ENCODE results near the gene MRNIP.
"Not testable (repeated sequence)": the region's sequence is repeated elsewhere in the genome, so short reads cannot be mapped to it uniquely, and the experiment has no call there.

Gene MRNIP

GRCh38 chr5:179840321-179840720 is 18.3 kb downstream of the MRNIP start:
- DNase-seq (ENCODE audit: low read depth in 2 of 2): no peak

- DNase-seq (ENCODE audit: low read depth in 2 of 2): no peak
Measured at GRCh38 chr5:179839328-179840256, 19.0 kb downstream of the MRNIP start.

GRCh38 chr5:179837076-179838011 is 21.3 kb downstream of the MRNIP start:
- DNase-seq (ENCODE audit: low read depth in 2 of 2): no peak

GRCh38 chr5:179836225-179837019 is 22.2 kb downstream of the MRNIP start:
- DNase-seq (ENCODE audit: low read depth in 2 of 2): peak in 1 of 2 donors; percentile 40

GRCh38 chr5:179834871-179835270 is 23.7 kb downstream of the MRNIP start:
- not testable (repeated sequence) for DNase-seq (ENCODE audit: low read depth in 2 of 2)

GRCh38 chr5:179834120-179834519 is 24.5 kb downstream of the MRNIP start:
- DNase-seq (ENCODE audit: low read depth in 2 of 2): no peak

GRCh38 chr5:179833709-179834070 is 24.9 kb downstream of the MRNIP start:
- DNase-seq (ENCODE audit: low read depth in 2 of 2): no peak

- DNase-seq (ENCODE audit: low read depth in 2 of 2): no peak
Measured at GRCh38 chr5:179833056-179833708, 25.4 kb downstream of the MRNIP start.

- no peak for DNase-seq (ENCODE audit: low read depth in 2 of 2)
Measured at GRCh38 chr5:179832039-179832745, 26.4 kb downstream of the MRNIP start.

GRCh38 chr5:179830818-179831468 is 27.7 kb downstream of the MRNIP start:
- DNase-seq (ENCODE audit: low read depth in 2 of 2): no peak

GRCh38 chr5:179829732-179830435 is 28.7 kb downstream of the MRNIP start:
- DNase-seq (ENCODE audit: low read depth in 2 of 2): no peak

- no peak for DNase-seq (ENCODE audit: low read depth in 2 of 2)
Measured at GRCh38 chr5:179828756-179829421, 29.7 kb downstream of the MRNIP start.

- no peak for DNase-seq (ENCODE audit: low read depth in 2 of 2)
Measured at GRCh38 chr5:179827680-179828079, 30.9 kb downstream of the MRNIP start.

- DNase-seq (ENCODE audit: low read depth in 2 of 2): no peak
Measured at GRCh38 chr5:179825655-179826182, 32.9 kb downstream of the MRNIP start.

GRCh38 chr5:179824745-179825112 is 33.9 kb downstream of the MRNIP start:
- DNase-seq (ENCODE audit: low read depth in 2 of 2): no peak

GRCh38 chr5:179823937-179824744 is 34.5 kb downstream of the MRNIP start:
- DNase-seq (ENCODE audit: low read depth in 2 of 2): no peak

GRCh38 chr5:179822444-179822990 is 36.1 kb downstream of the MRNIP start:
- no peak for DNase-seq (ENCODE audit: low read depth in 2 of 2)

Data from stimulated activated CD8-positive, alpha-beta memory T cell treated with anti-CD3 and anti-CD28 coated beads, Interleukin-15, amount 100 ng/mL, for 48 hours (primary cell).